Measurements from ENCODE around the gene PLCD4.

Gene PLCD4

GRCh38 chr2:218631837-218632236 is 24.1 kb downstream of the PLCD4 start:
- no peak for DNase-seq (ENCODE audit: low read depth)
- TF ChIP-seq CTCF (IDR thresholded peaks at IDR 0.05; ENCODE audit: control insufficient read depth, insufficient read depth, low read depth, low read length, missing control alignments) = no peak
- no peak overlapping the region for H3K4me3 ChIP-seq (ENCODE audit: control insufficient read depth, low read depth, low read length)

GRCh38 chr2:218635719-218636118 is 28.0 kb downstream of the PLCD4 start:
- TF ChIP-seq CTCF (IDR thresholded peaks at IDR 0.05; ENCODE audit: control insufficient read depth, insufficient read depth, low read depth, low read length, missing control alignments) = no peak
- no peak overlapping the region for H3K4me3 ChIP-seq (ENCODE audit: control insufficient read depth, low read depth, low read length)
- no peak for DNase-seq (ENCODE audit: low read depth)

GRCh38 chr2:218638372-218638771 is 30.7 kb downstream of the PLCD4 start:
- no peak for TF ChIP-seq CTCF (IDR thresholded peaks at IDR 0.05; ENCODE audit: control insufficient read depth, insufficient read depth, low read depth, low read length, missing control alignments)
- H3K4me3 ChIP-seq (ENCODE audit: control insufficient read depth, low read depth, low read length) = no peak overlapping the region
- DNase-seq (ENCODE audit: low read depth) = no peak

- TF ChIP-seq CTCF (IDR thresholded peaks at IDR 0.05; ENCODE audit: control insufficient read depth, insufficient read depth, low read depth, low read length, missing control alignments) = no peak
- no peak for DNase-seq (ENCODE audit: low read depth)
- H3K4me3 ChIP-seq (ENCODE audit: control insufficient read depth, low read depth, low read length) = no peak overlapping the region
Observed at GRCh38 chr2:218642121-218642656, 34.5 kb downstream of the PLCD4 start.

GRCh38 chr2:218642786-218643185 is 35.1 kb downstream of the PLCD4 start:
- H3K4me3 ChIP-seq (ENCODE audit: control insufficient read depth, low read depth, low read length) = no peak overlapping the region
- no peak for DNase-seq (ENCODE audit: low read depth)
- TF ChIP-seq CTCF (IDR thresholded peaks at IDR 0.05; ENCODE audit: control insufficient read depth, insufficient read depth, low read depth, low read length, missing control alignments) = no peak

GRCh38 chr2:218643751-218644310 is 36.1 kb downstream of the PLCD4 start:
- no peak overlapping the region for H3K4me3 ChIP-seq (ENCODE audit: control insufficient read depth, low read depth, low read length)
- no peak for TF ChIP-seq CTCF (IDR thresholded peaks at IDR 0.05; ENCODE audit: control insufficient read depth, insufficient read depth, low read depth, low read length, missing control alignments)
- DNase-seq (ENCODE audit: low read depth) = no peak

All from AG09309 (cell line).